CD14-positive monocyte (primary cell): ENCODE data around the gene FBXO24. TPM values are rescaled to one million over a fixed set of nuclear protein-coding genes. Genes with fewer than 3 reads are reported as not detected.

Experiments used
- DNase-seq, 3 donors: peaks; one replicate each; pipeline ENCODE4 v3.0.0-alpha.2; 2011 to 2022
- H2AFZ ChIP-seq: 2 replicates; pipeline ENCODE4 v1.6.0; 2012; ENCODE audit warnings: mild to moderate bottlenecking, low read depth, low read length, inconsistent platforms; ENCODE audit not compliant: insufficient read depth, poor library complexity, severe bottlenecking
- H3K27ac ChIP-seq, 2 donors: 1 replicate in 1 of 2; 2 replicates in 1 of 2; pipeline ENCODE4 v1.5.1; 2012 to 2013; ENCODE audit warnings: low read length in 2 of 2, control low read depth in 1 of 2, inconsistent platforms in 1 of 2, low read depth in 1 of 2, mild to moderate bottlenecking in 1 of 2
- H3K27me3 ChIP-seq, 2 donors: one replicate each; pipeline versions ENCODE4 v1.6.0 to v1.6.1; 2011 to 2013; ENCODE audit warnings: low read length in 2 of 2; ENCODE audit not compliant: control insufficient read depth in 2 of 2, insufficient read depth in 2 of 2
- H3K36me3 ChIP-seq, 2 donors: replicated peaks in 1 of 2; 1 replicate in 1 of 2; 2 replicates in 1 of 2; pipeline versions ENCODE4 v1.5.1 to v1.6.1; 2012 to 2013; ENCODE audit warnings: low read length in 2 of 2, control low read depth in 1 of 2, inconsistent platforms in 1 of 2, mild to moderate bottlenecking in 1 of 2; ENCODE audit not compliant: insufficient read depth in 2 of 2, control insufficient read depth in 1 of 2
- H3K4me1 ChIP-seq, 2 donors: 1 replicate in 1 of 2; 2 replicates in 1 of 2; pipeline versions ENCODE4 v1.5.1 to v1.6.1; 2012 to 2013; ENCODE audit warnings: low read length in 2 of 2, control low read depth in 1 of 2, inconsistent platforms in 1 of 2, mild to moderate bottlenecking in 1 of 2, moderate library complexity in 1 of 2; ENCODE audit not compliant: insufficient read depth in 2 of 2, control insufficient read depth in 1 of 2
- H3K4me2 ChIP-seq: replicated peaks from 2 replicates; pipeline ENCODE3; 2012; ENCODE audit warnings: low read length, moderate library complexity, mild to moderate bottlenecking; ENCODE audit not compliant: poor library complexity, severe bottlenecking; ENCODE audit errors: extremely low read depth
- H3K4me3 ChIP-seq, 3 experiments: fragments of 200-600 bp in 1 of 3; sonication (generic) in 1 of 3; replicated peaks in 1 of 3; 1 replicate in 2 of 3; 2 replicates in 1 of 3; pipeline ENCODE4 v1.5.1; 2011 to 2013; ENCODE audit warnings: low read length in 3 of 3, mild to moderate bottlenecking in 3 of 3, control low read depth in 2 of 3, low read depth in 2 of 3, inconsistent platforms in 1 of 3, moderate library complexity in 1 of 3
- H3K79me2 ChIP-seq: 2 replicates; pipeline ENCODE4 v1.6.0; 2012; ENCODE audit warnings: mild to moderate bottlenecking, control low read depth, inconsistent platforms, low read length, moderate library complexity; ENCODE audit not compliant: insufficient read depth
- H3K9ac ChIP-seq: 2 replicates; pipeline ENCODE4 v1.6.0; 2017; ENCODE audit warnings: low read length, mild to moderate bottlenecking; ENCODE audit not compliant: insufficient read depth, poor library complexity, severe bottlenecking
- H3K9me3 ChIP-seq, 2 donors: replicated peaks in 1 of 2; 1 replicate in 1 of 2; 2 replicates in 1 of 2; pipeline versions ENCODE4 v1.5.1 to v1.6.1; 2012 to 2013; ENCODE audit warnings: low read length in 2 of 2, control low read depth in 1 of 2; ENCODE audit not compliant: control insufficient read depth in 1 of 2, insufficient read depth in 1 of 2
- H4K20me1 ChIP-seq: 2 replicates; pipeline ENCODE4 v1.6.0; 2012; ENCODE audit warnings: mild to moderate bottlenecking, low read length, control low read depth, moderate library complexity; ENCODE audit not compliant: insufficient read depth
- H3K27ac Mint-ChIP-seq, 7 donors: one replicate each; pipeline ENCODE4 v1.8.0; 2020; ENCODE audit warnings: mild to moderate bottlenecking in 7 of 7, mixed read lengths in 7 of 7, moderate library complexity in 6 of 7, inconsistent platforms in 2 of 7
- H3K27me3 Mint-ChIP-seq, 3 donors: one replicate each; pipeline ENCODE4 v1.8.0; 2021 to 2022; ENCODE audit warnings: low read depth in 3 of 3, mild to moderate bottlenecking in 3 of 3, mixed read lengths in 3 of 3, moderate library complexity in 3 of 3, inconsistent platforms in 1 of 3
- H3K36me3 Mint-ChIP-seq, 2 donors: one replicate each; pipeline ENCODE4 v1.8.0; 2020; ENCODE audit warnings: mixed read lengths in 2 of 2, inconsistent platforms in 1 of 2, mild to moderate bottlenecking in 1 of 2
- H3K4me1 Mint-ChIP-seq: one replicate; pipeline ENCODE4 v1.8.0; 2020; ENCODE audit warnings: mild to moderate bottlenecking, mixed read lengths
- H3K4me3 Mint-ChIP-seq, 2 donors: one replicate each; pipeline ENCODE4 v1.8.0; 2020; ENCODE audit warnings: mild to moderate bottlenecking in 2 of 2, mixed read lengths in 2 of 2, moderate library complexity in 1 of 2
- H3K9me3 Mint-ChIP-seq, 7 donors: one replicate each; pipeline ENCODE4 v1.8.0; 2020 to 2022; ENCODE audit warnings: mixed read lengths in 7 of 7, mild to moderate bottlenecking in 6 of 7, moderate library complexity in 6 of 7, inconsistent platforms in 2 of 7
- CTCF ChIP-seq: fragments of 200-600 bp; IDR thresholded peaks from one replicate; pipeline ENCODE4 v1.8.0; 2022; ENCODE audit warnings: antibody characterized with exemption, mild to moderate bottlenecking
- WGBS: methylation state at CpG from one replicate; pipeline ENCODE4 v1.1.5; 2013; ENCODE audit warnings: missing lambda C conversion rate; ENCODE audit not compliant: insufficient coverage; 5-methylcytosine and 5-hydroxymethylcytosine counted together
- intact Hi-C, 2 donors: fragments of 100-400 bp; cut with micrococcal nuclease; formaldehyde crosslinking; loops; one replicate each; pipeline versions ENCODE4 v1.15.0 to v1.15.1; 2023
- polyA plus RNA-seq, 3 donors: library from polyadenylated mRNA; depleted of rRNA in 1 of 3; unstranded in 2 of 3; stranded (reverse) in 1 of 3; fragments of 300-500 nt in 2 of 3; fragments of >200 nt in 1 of 3; fragmentation: Illumina TruSeq in 2 of 3; gene quantifications; 1 replicate in 2 of 3; 2 replicates in 1 of 3; pipeline ENCODE4 v1.2.3, GENCODE V29; 2012 to 2021

The FBXO24 gene
- polyA plus RNA-seq, 3 donors: 0.42 to 1.2 (median 0.69) TPM

- Mint-ChIP-seq H3K27ac (no peak overlapping the region), H3K4me3 (no peak overlapping the region), H3K9me3 (peaks cover 2 to 5% (median 3%) of the 10 kb centered on the region in 7 donors), H3K36me3 (peaks cover 19 to 51% of the 10 kb centered on the region in 2 donors), H3K27me3 (peaks cover 9 to 24% (median 17%) of the 10 kb centered on the region in 3 donors), H3K4me1 (peaks cover 9% of the 10 kb centered on the region)
- no peak overlapping the region for H2AFZ ChIP-seq
- H3K79me2 ChIP-seq: peaks cover 20% of the 10 kb centered on the region
- H3K9me3 ChIP-seq: no peaks in the 10 kb centered on the region
- TF ChIP-seq CTCF: no peak
- 99% methylated on average over 8 of the region's 13 CpGs for WGBS
- H3K27ac ChIP-seq: no peak overlapping the region
- no peak overlapping the region for H3K4me2 ChIP-seq
- peaks cover 0 to 11% of the 10 kb centered on the region in 2 donors for H3K27me3 ChIP-seq
- peaks cover 2 to 14% of the 10 kb centered on the region in 2 donors for H3K4me1 ChIP-seq
- peaks cover 98% of the 10 kb centered on the region for H4K20me1 ChIP-seq
- H3K4me3 ChIP-seq: no peak overlapping the region
- no peak overlapping the region for H3K9ac ChIP-seq
- no peak for DNase-seq
- H3K36me3 ChIP-seq: peaks cover 89 to 97% of the 10 kb centered on the region in 2 donors
- intact Hi-C loops: no loop called here
These were observed 9.6 kb upstream of the FBXO24 start for GRCh38 chr7:100576384-100576993.

- no peak overlapping the region for H3K4me2 ChIP-seq
- H3K27ac ChIP-seq: no peak overlapping the region
- H2AFZ ChIP-seq: no peak overlapping the region
- peaks cover 5% of the 10 kb centered on the region for H3K4me1 Mint-ChIP-seq
- peaks cover 95 to 97% of the 10 kb centered on the region in 2 donors for H3K36me3 ChIP-seq
- no peak overlapping the region for H3K4me3 ChIP-seq
- H3K27me3 ChIP-seq: peaks cover 0 to 5% of the 10 kb centered on the region in 2 donors
- 99% methylated on average over 14 of the region's 24 CpGs for WGBS
- peaks cover 0 to 5% (median under 1%) of the 10 kb centered on the region in 7 donors for H3K9me3 Mint-ChIP-seq
- H3K4me3 Mint-ChIP-seq: no peak overlapping the region
- H3K79me2 ChIP-seq: peaks cover 27% of the 10 kb centered on the region
- H3K4me1 ChIP-seq: peaks cover 2 to 14% of the 10 kb centered on the region in 2 donors
- H3K9me3 ChIP-seq: no peaks in the 10 kb centered on the region
- H4K20me1 ChIP-seq: peaks cover 98% of the 10 kb centered on the region
- H3K9ac ChIP-seq: no peak overlapping the region
- no peak for DNase-seq
- intact Hi-C loops: no loop called here
- peaks cover 3 to 18% (median 11%) of the 10 kb centered on the region in 3 donors for H3K27me3 Mint-ChIP-seq
- H3K27ac Mint-ChIP-seq: no peak overlapping the region
- H3K36me3 Mint-ChIP-seq: peaks cover 12 to 45% of the 10 kb centered on the region in 2 donors
- no peak for TF ChIP-seq CTCF
These were observed 9.0 kb upstream of the FBXO24 start for GRCh38 chr7:100577103-100577502.
